DND-41 (cell line): ENCODE results near the gene TRIM24.

Source experiments
- ATAC-seq: fragments of 200-7000 bp; cut with Tn5 transposase; 3 replicates; pipeline ENCODE4 v1.9.1; 2021; ENCODE audit warnings: low read depth; ENCODE audit not compliant: insufficient read depth
- DNase-seq: peaks from one replicate; pipeline ENCODE4 v3.0.0-alpha.2; 2020
- H2AFZ ChIP-seq: 2 replicates; pipeline ENCODE4 v1.6.0; 2012; ENCODE audit warnings: low read depth, low read length
- H3K27ac ChIP-seq: 2 replicates; pipeline ENCODE4 v1.5.1; 2012; ENCODE audit warnings: low read length, inconsistent platforms
- H3K27me3 ChIP-seq: fragments of 200-600 bp; sonication (generic); 2 replicates; pipeline ENCODE4 v1.6.0; 2012; ENCODE audit warnings: low read length, mild to moderate bottlenecking, inconsistent platforms; ENCODE audit not compliant: insufficient read depth, poor library complexity
- H3K36me3 ChIP-seq: 2 replicates; pipeline ENCODE4 v1.5.1; 2012; ENCODE audit warnings: low read length, inconsistent platforms; ENCODE audit not compliant: insufficient read depth
- H3K4me1 ChIP-seq: 2 replicates; pipeline ENCODE4 v1.5.1; 2012; ENCODE audit warnings: mild to moderate bottlenecking, low read length; ENCODE audit not compliant: insufficient read depth
- H3K4me2 ChIP-seq: 2 replicates; pipeline ENCODE4 v1.6.0; 2012; ENCODE audit warnings: mild to moderate bottlenecking, moderate library complexity, low read length, inconsistent platforms; ENCODE audit not compliant: insufficient read depth
- H3K4me3 ChIP-seq, 2 experiments: fragments of 200-600 bp in 1 of 2; shearing (Covaris generic) in 1 of 2; 2 replicates each; pipeline ENCODE4 v1.5.1; 2012 to 2016; ENCODE audit warnings: inconsistent platforms in 2 of 2, low read length in 2 of 2, mild to moderate bottlenecking in 2 of 2, low read depth in 1 of 2, moderate library complexity in 1 of 2
- H3K79me2 ChIP-seq: 2 replicates; pipeline ENCODE4 v1.6.0; 2012; ENCODE audit warnings: low read length, inconsistent platforms; ENCODE audit not compliant: insufficient read depth
- H3K9ac ChIP-seq: 2 replicates; pipeline ENCODE4 v1.6.0; 2012; ENCODE audit warnings: low read depth, mild to moderate bottlenecking, inconsistent platforms, low read length, moderate library complexity
- H3K9me3 ChIP-seq: 2 replicates; pipeline ENCODE4 v1.5.1; 2012; ENCODE audit warnings: low read length, moderate library complexity, mild to moderate bottlenecking, inconsistent platforms; ENCODE audit not compliant: insufficient read depth, severe bottlenecking
- H4K20me1 ChIP-seq: 2 replicates; pipeline ENCODE4 v1.6.0; 2012; ENCODE audit warnings: low read length; ENCODE audit not compliant: insufficient read depth
- CTCF ChIP-seq: IDR thresholded peaks from 2 replicates; pipeline ENCODE4 v1.5.1; 2012; ENCODE audit warnings: borderline replicate concordance, low read length, moderate library complexity, mild to moderate bottlenecking; ENCODE audit not compliant: poor library complexity, severe bottlenecking; ENCODE audit errors: extremely low read depth
- EZH2 ChIP-seq: IDR thresholded peaks from 3 replicates; pipeline ENCODE4 v1.6.1; 2012; ENCODE audit warnings: borderline replicate concordance, low read depth, mild to moderate bottlenecking, moderate library complexity, low read length, inconsistent platforms; ENCODE audit not compliant: severe bottlenecking

TRIM24 gene

GRCh38 chr7:138553805-138554204 lies 93.7 kb downstream of the TRIM24 start:
- Histone ChIP-seq H3K9me3 (peaks cover 49% of the 10 kb centered on the region), H3K79me2 (no peaks in the 10 kb centered on the region), H3K4me3 (no peak overlapping the region), H4K20me1 (no peaks in the 10 kb centered on the region), H3K4me1 (no peaks in the 10 kb centered on the region), H3K9ac (no peak overlapping the region), H3K36me3 (peaks cover 99% of the 10 kb centered on the region), H3K27ac (no peak overlapping the region), H2AFZ (no peak overlapping the region), H3K4me2 (no peak overlapping the region), H3K27me3 (no peaks in the 10 kb centered on the region)
- TF ChIP-seq CTCF (no peak), EZH2 (no peak)
- DNase-seq (no peak), ATAC-seq (no peak)

- Histone ChIP-seq H3K9ac (no peak overlapping the region), H3K9me3 (peaks cover 57% of the 10 kb centered on the region), H3K4me3 (no peak overlapping the region), H3K79me2 (no peaks in the 10 kb centered on the region), H3K27ac (no peak overlapping the region), H3K4me2 (no peak overlapping the region), H3K4me1 (no peaks in the 10 kb centered on the region), H2AFZ (no peak overlapping the region), H3K36me3 (peaks cover 99% of the 10 kb centered on the region), H3K27me3 (no peaks in the 10 kb centered on the region), H4K20me1 (no peaks in the 10 kb centered on the region)
- no peak for TF ChIP-seq EZH2
- TF ChIP-seq CTCF = no peak
- DNase-seq (no peak), ATAC-seq (no peak)
Measured at GRCh38 chr7:138554674-138555073, 94.6 kb downstream of the TRIM24 start.

- peaks cover 59% of the 10 kb centered on the region for H3K9me3 ChIP-seq
- H3K4me1 ChIP-seq = no peaks in the 10 kb centered on the region
- no peaks in the 10 kb centered on the region for H4K20me1 ChIP-seq
- H3K4me2 ChIP-seq = no peak overlapping the region
- TF ChIP-seq CTCF (no peak), EZH2 (no peak)
- H3K27ac ChIP-seq = no peak overlapping the region
- H3K27me3 ChIP-seq = no peaks in the 10 kb centered on the region
- ATAC-seq (no peak), DNase-seq (no peak)
- peaks cover 100% of the 10 kb centered on the region for H3K36me3 ChIP-seq
- H2AFZ ChIP-seq = no peak overlapping the region
- H3K79me2 ChIP-seq = no peaks in the 10 kb centered on the region
- H3K4me3 ChIP-seq = no peak overlapping the region
- H3K9ac ChIP-seq = no peak overlapping the region
Measured at GRCh38 chr7:138555684-138556083, 95.6 kb downstream of the TRIM24 start.

GRCh38 chr7:138556771-138557484 lies 96.9 kb downstream of the TRIM24 start:
- Histone ChIP-seq H3K4me3 (peak overlapping the region in 1 of 2 experiments; percentile 10; a peak in 1 of 4 replicates), H3K27me3 (no peaks in the 10 kb centered on the region), H3K36me3 (peaks cover 100% of the 10 kb centered on the region), H3K27ac (no peak overlapping the region), H3K4me2 (no peak overlapping the region), H3K9ac (no peak overlapping the region), H4K20me1 (no peaks in the 10 kb centered on the region), H3K79me2 (no peaks in the 10 kb centered on the region), H2AFZ (no peak overlapping the region), H3K9me3 (peaks cover 64% of the 10 kb centered on the region), H3K4me1 (no peaks in the 10 kb centered on the region)
- ATAC-seq (no peak), DNase-seq (no peak)
- TF ChIP-seq CTCF (no peak), EZH2 (no peak)
